Esophagus squamous epithelium (tissue), 4 donors: ENCODE data around the gene PPIB.

Experiments used
- POLR2A ChIP-seq, 4 donors: fragments of 450-650 bp; IDR thresholded peaks; one replicate each; pipeline ENCODE4 v1.6.1; 2017; ENCODE audit warnings: antibody characterized with exemption in 4 of 4, mild to moderate bottlenecking in 4 of 4, moderate library complexity in 3 of 4
- TF ChIP-seq, protein P1 (sequence below), 6 experiments: fragments of 450-650 bp in 4 of 6; fragments of 200-600 bp in 2 of 6; sonication (generic) in 2 of 6; IDR thresholded peaks; one replicate each; pipeline ENCODE4 v1.5.1; 2016 to 2019; ENCODE audit warnings: antibody characterized with exemption in 6 of 6, mild to moderate bottlenecking in 4 of 6, moderate library complexity in 4 of 6

DNA sequence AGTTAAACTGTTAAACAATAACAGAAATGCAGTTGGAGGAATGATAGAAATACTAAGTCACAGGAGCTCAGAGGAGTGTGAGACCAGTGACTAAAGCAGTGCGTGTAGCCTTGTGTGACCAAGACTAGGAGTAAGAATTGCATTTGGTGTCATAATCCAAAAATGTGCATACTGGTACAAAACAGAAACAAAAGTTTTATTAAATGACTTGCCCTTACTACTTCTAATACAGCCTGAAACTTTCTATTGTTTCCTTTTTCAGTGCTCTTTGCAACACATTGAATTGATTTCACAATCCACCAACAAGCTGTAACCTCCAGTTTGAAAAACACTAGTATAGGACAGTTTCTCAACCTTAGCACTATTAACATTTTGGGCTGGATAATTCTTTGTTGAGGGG is 49.9 kb downstream of the PPIB start:
- TF ChIP-seq, protein P1, sequence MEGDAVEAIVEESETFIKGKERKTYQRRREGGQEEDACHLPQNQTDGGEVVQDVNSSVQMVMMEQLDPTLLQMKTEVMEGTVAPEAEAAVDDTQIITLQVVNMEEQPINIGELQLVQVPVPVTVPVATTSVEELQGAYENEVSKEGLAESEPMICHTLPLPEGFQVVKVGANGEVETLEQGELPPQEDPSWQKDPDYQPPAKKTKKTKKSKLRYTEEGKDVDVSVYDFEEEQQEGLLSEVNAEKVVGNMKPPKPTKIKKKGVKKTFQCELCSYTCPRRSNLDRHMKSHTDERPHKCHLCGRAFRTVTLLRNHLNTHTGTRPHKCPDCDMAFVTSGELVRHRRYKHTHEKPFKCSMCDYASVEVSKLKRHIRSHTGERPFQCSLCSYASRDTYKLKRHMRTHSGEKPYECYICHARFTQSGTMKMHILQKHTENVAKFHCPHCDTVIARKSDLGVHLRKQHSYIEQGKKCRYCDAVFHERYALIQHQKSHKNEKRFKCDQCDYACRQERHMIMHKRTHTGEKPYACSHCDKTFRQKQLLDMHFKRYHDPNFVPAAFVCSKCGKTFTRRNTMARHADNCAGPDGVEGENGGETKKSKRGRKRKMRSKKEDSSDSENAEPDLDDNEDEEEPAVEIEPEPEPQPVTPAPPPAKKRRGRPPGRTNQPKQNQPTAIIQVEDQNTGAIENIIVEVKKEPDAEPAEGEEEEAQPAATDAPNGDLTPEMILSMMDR (IDR thresholded peaks at IDR 0.05) = no peak
- no peak for TF ChIP-seq POLR2A (IDR thresholded peaks at IDR 0.05)
